Neural cell (in vitro differentiated cells): ENCODE data around the gene STRIP1. TPM values are rescaled to one million over a fixed set of nuclear protein-coding genes. Genes with fewer than 3 reads are reported as not detected.

ENCODE experiments used
- H2AFZ ChIP-seq: fragments of 200-600, 300-800 bp; sonication (generic), shearing (Covaris generic); 2 replicates; pipeline ENCODE4 v1.6.0; 2014; ENCODE audit warnings: low read depth, mild to moderate bottlenecking, antibody characterized with exemption, low read length, moderate library complexity
- H3F3A ChIP-seq: fragments of 200-600 bp; shearing (Covaris generic); 2 replicates; pipeline ENCODE4 v1.6.1; 2016; ENCODE audit warnings: mild to moderate bottlenecking, moderate library complexity, mixed read lengths, antibody characterized with exemption, low read length; ENCODE audit not compliant: insufficient read depth, poor library complexity, severe bottlenecking
- H3K27ac ChIP-seq: fragments of 200-600, 300-800 bp; sonication (generic), shearing (Covaris generic); 2 replicates; pipeline ENCODE4 v1.5.1; 2014; ENCODE audit warnings: mild to moderate bottlenecking, low read length, moderate library complexity
- H3K27me3 ChIP-seq: fragments of 300-800, 200-600 bp; sonication (generic), shearing (Covaris generic); 2 replicates; pipeline ENCODE4 v1.6.0; 2014; ENCODE audit warnings: mild to moderate bottlenecking, low read depth, low read length, moderate library complexity; ENCODE audit not compliant: insufficient read depth
- H3K36me3 ChIP-seq: fragments of 300-800, 200-600 bp; sonication (generic), shearing (Covaris generic); 2 replicates; pipeline ENCODE4 v1.5.1; 2014; ENCODE audit warnings: mild to moderate bottlenecking, antibody characterized with exemption, low read length, moderate library complexity; ENCODE audit not compliant: insufficient read depth
- H3K4me2 ChIP-seq: fragments of 300-800, 200-600 bp; sonication (generic), shearing (Covaris generic); 2 replicates; pipeline ENCODE4 v1.6.0; 2014; ENCODE audit warnings: mild to moderate bottlenecking, low read length
- H3K4me3 ChIP-seq: fragments of 300-800, 200-600 bp; sonication (generic), shearing (Covaris generic); 2 replicates; pipeline ENCODE4 v1.5.1; 2014; ENCODE audit warnings: mild to moderate bottlenecking, low read length, moderate library complexity
- H3K79me2 ChIP-seq: fragments of 200-600 bp; shearing (Covaris generic); replicated peaks from 2 replicates; pipeline ENCODE4 v1.6.0; 2014; ENCODE audit warnings: mild to moderate bottlenecking, low read length, moderate library complexity; ENCODE audit not compliant: insufficient read depth
- H3K9ac ChIP-seq: fragments of 300-800, 200-600 bp; sonication (generic), shearing (Covaris generic); 2 replicates; pipeline ENCODE4 v1.6.1; 2016; ENCODE audit warnings: mild to moderate bottlenecking, low read length, mixed read lengths
- H3K9me2 ChIP-seq: fragments of 200-600 bp; shearing (Covaris generic); 2 replicates; pipeline ENCODE4 v1.6.1; 2016; ENCODE audit warnings: mild to moderate bottlenecking, low read length, mixed read lengths; ENCODE audit not compliant: insufficient read depth
- H3K9me3 ChIP-seq: fragments of 200-600, 300-800 bp; sonication (generic), shearing (Covaris generic); 2 replicates; pipeline ENCODE4 v1.6.1; 2016; ENCODE audit warnings: mild to moderate bottlenecking, mixed run types, low read length, moderate library complexity, mixed read lengths
- H4K20me1 ChIP-seq: fragments of 200-600 bp; shearing (Covaris generic); 2 replicates; pipeline ENCODE4 v1.6.1; 2016; ENCODE audit warnings: mild to moderate bottlenecking, mixed run types; ENCODE audit not compliant: insufficient read depth
- EP300 ChIP-seq: fragments of 450-650 bp; conservative IDR thresholded peaks from 2 replicates; pipeline ENCODE4 v1.6.1; 2014; ENCODE audit warnings: antibody characterized with exemption, mild to moderate bottlenecking, moderate library complexity; ENCODE audit not compliant: poor library complexity, severe bottlenecking
- EZH2 ChIP-seq: fragments of 200-600, 300-800 bp; shearing (Covaris generic), sonication (generic); IDR thresholded peaks from 2 replicates; pipeline ENCODE4 v1.6.1; 2014; ENCODE audit warnings: antibody characterized with exemption, low read length, borderline replicate concordance, mild to moderate bottlenecking; ENCODE audit not compliant: insufficient read depth, poor library complexity, severe bottlenecking
- MXI1 ChIP-seq: fragments of 450-650 bp; conservative IDR thresholded peaks from 2 replicates; pipeline ENCODE4 v1.6.1; 2014; ENCODE audit warnings: antibody characterized with exemption, mild to moderate bottlenecking; ENCODE audit not compliant: poor library complexity, severe bottlenecking
- POLR2AphosphoS5 ChIP-seq: IDR thresholded peaks from 2 replicates; pipeline ENCODE4 v1.6.1; 2012
- RAD21 ChIP-seq: fragments of 450-650 bp; conservative IDR thresholded peaks from 2 replicates; pipeline ENCODE4 v1.6.1; 2014; ENCODE audit warnings: antibody characterized with exemption, mild to moderate bottlenecking, moderate library complexity
- SMC3 ChIP-seq: fragments of 450-650 bp; conservative IDR thresholded peaks from 2 replicates; pipeline ENCODE4 v1.6.1; 2014; ENCODE audit warnings: antibody characterized with exemption, mild to moderate bottlenecking, moderate library complexity; ENCODE audit not compliant: poor library complexity
- TAF1 ChIP-seq: IDR thresholded peaks from 2 replicates; pipeline ENCODE4 v1.6.1; 2012; ENCODE audit warnings: low read depth
- polyA plus RNA-seq: library from polyadenylated mRNA; depleted of rRNA; stranded (reverse); fragments of >200 nt; gene quantifications from 2 replicates; pipeline ENCODE4 v1.2.3, GENCODE V29; 2014
- TF ChIP-seq, protein P1 (sequence below): IDR thresholded peaks from 2 replicates; pipeline ENCODE4 v1.6.1; 2012; ENCODE audit warnings: borderline replicate concordance
- TF ChIP-seq, protein P2 (sequence below): fragments of 450-650 bp; IDR thresholded peaks from 2 replicates; pipeline ENCODE4 v1.5.1; 2014; ENCODE audit warnings: antibody characterized with exemption, mild to moderate bottlenecking, moderate library complexity; ENCODE audit not compliant: poor library complexity, severe bottlenecking

The STRIP1 gene
- polyA plus RNA-seq, 1 donor from 2014 or later = 178 TPM

DNA sequence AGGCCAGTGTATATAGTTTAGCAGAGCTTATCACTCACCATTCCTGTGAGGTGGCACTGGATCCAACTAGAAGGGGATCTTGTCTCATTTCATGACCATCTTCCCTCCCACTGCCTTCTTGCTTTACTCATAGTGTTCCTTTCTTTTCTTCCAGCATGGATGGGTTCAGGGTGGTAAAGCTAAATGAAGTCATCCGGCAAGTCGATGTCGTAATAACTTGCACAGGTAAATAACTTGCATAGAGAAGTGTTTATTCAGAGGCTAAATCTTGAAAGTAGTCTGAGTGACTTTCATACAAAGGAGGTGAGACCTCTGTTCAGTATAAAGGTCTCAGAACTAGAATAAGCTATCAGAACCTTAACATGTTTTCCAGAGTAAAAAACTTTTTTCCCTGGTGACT, 16.6 kb upstream of the STRIP1 start:
- peaks cover 20% of the 10 kb centered on the region for H3K36me3 ChIP-seq
- H3K9me2 ChIP-seq = no peaks in the 10 kb centered on the region
- no peaks in the 10 kb centered on the region for H3K9me3 ChIP-seq

DNA sequence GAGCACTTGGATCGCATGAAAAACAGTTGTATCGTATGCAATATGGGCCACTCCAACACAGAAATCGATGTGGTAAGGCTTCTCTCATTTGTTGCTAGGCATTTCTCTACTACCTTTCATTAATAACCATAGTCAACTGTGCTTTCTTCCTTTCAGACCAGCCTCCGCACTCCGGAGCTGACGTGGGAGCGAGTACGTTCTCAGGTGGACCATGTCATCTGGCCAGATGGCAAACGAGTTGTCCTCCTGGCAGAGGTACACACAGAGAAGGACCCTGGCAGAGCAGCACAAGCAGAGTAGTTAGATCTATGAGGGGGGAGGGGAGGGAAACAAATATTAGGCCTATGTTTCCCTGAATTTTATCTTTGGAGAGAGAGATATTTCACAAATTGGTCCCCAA, 16.0 kb upstream of the STRIP1 start:
- Histone ChIP-seq H3K4me3 (no peak overlapping the region), H3K27ac (no peak overlapping the region), H3K79me2 (no peaks in the 10 kb centered on the region), H4K20me1 (no peaks in the 10 kb centered on the region), H3K9ac (no peak overlapping the region), H3F3A (no peaks in the 10 kb centered on the region), H3K9me2 (no peaks in the 10 kb centered on the region), H3K27me3 (no peaks in the 10 kb centered on the region), H3K36me3 (peaks cover 20% of the 10 kb centered on the region), H2AFZ (no peak overlapping the region), H3K4me2 (no peak overlapping the region), H3K9me3 (no peaks in the 10 kb centered on the region)
- no peak for TF ChIP-seq RAD21
- no peak for TF ChIP-seq TAF1
- TF ChIP-seq SMC3 = no peak
- TF ChIP-seq MXI1 = no peak
- TF ChIP-seq EZH2 = no peak
- no peak for TF ChIP-seq EP300
- no peak for TF ChIP-seq POLR2AphosphoS5
- TF ChIP-seq, protein P1, sequence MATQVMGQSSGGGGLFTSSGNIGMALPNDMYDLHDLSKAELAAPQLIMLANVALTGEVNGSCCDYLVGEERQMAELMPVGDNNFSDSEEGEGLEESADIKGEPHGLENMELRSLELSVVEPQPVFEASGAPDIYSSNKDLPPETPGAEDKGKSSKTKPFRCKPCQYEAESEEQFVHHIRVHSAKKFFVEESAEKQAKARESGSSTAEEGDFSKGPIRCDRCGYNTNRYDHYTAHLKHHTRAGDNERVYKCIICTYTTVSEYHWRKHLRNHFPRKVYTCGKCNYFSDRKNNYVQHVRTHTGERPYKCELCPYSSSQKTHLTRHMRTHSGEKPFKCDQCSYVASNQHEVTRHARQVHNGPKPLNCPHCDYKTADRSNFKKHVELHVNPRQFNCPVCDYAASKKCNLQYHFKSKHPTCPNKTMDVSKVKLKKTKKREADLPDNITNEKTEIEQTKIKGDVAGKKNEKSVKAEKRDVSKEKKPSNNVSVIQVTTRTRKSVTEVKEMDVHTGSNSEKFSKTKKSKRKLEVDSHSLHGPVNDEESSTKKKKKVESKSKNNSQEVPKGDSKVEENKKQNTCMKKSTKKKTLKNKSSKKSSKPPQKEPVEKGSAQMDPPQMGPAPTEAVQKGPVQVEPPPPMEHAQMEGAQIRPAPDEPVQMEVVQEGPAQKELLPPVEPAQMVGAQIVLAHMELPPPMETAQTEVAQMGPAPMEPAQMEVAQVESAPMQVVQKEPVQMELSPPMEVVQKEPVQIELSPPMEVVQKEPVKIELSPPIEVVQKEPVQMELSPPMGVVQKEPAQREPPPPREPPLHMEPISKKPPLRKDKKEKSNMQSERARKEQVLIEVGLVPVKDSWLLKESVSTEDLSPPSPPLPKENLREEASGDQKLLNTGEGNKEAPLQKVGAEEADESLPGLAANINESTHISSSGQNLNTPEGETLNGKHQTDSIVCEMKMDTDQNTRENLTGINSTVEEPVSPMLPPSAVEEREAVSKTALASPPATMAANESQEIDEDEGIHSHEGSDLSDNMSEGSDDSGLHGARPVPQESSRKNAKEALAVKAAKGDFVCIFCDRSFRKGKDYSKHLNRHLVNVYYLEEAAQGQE = no peak
- TF ChIP-seq, protein P2, sequence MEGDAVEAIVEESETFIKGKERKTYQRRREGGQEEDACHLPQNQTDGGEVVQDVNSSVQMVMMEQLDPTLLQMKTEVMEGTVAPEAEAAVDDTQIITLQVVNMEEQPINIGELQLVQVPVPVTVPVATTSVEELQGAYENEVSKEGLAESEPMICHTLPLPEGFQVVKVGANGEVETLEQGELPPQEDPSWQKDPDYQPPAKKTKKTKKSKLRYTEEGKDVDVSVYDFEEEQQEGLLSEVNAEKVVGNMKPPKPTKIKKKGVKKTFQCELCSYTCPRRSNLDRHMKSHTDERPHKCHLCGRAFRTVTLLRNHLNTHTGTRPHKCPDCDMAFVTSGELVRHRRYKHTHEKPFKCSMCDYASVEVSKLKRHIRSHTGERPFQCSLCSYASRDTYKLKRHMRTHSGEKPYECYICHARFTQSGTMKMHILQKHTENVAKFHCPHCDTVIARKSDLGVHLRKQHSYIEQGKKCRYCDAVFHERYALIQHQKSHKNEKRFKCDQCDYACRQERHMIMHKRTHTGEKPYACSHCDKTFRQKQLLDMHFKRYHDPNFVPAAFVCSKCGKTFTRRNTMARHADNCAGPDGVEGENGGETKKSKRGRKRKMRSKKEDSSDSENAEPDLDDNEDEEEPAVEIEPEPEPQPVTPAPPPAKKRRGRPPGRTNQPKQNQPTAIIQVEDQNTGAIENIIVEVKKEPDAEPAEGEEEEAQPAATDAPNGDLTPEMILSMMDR = no peak

More for the DNA sequence above, 16.6 kb upstream of the STRIP1 start:
- H3K9ac ChIP-seq = no peak overlapping the region
- H3K4me3 ChIP-seq = no peak overlapping the region
- no peak overlapping the region for H3K4me2 ChIP-seq
- no peaks in the 10 kb centered on the region for H4K20me1 ChIP-seq
- no peak overlapping the region for H3K27ac ChIP-seq
- TF ChIP-seq RAD21 = no peak
- TF ChIP-seq, protein P1 = no peak
- no peak for TF ChIP-seq EP300
- no peak for TF ChIP-seq SMC3
- no peak for TF ChIP-seq TAF1
- TF ChIP-seq EZH2 = no peak
- TF ChIP-seq, protein P2 = no peak
- TF ChIP-seq POLR2AphosphoS5 = no peak
- no peak for TF ChIP-seq MXI1
- H3K79me2 ChIP-seq = no peaks in the 10 kb centered on the region
- no peaks in the 10 kb centered on the region for H3F3A ChIP-seq
- no peak overlapping the region for H2AFZ ChIP-seq
- H3K27me3 ChIP-seq = no peaks in the 10 kb centered on the region
